ENCODE data around the gene NEK5. TPM values are rescaled to one million over a fixed set of nuclear protein-coding genes. Genes with fewer than 3 reads are reported as not detected.
"Not testable (repeated sequence)": the region's sequence is repeated elsewhere in the genome, so short reads cannot be mapped to it uniquely, and the experiment has no call there.

Gene NEK5
- total RNA-seq, 1 donor from 2014 or later, result 0.28 TPM

GRCh38 chr13:52109116-52109670 lies 19.7 kb downstream of the NEK5 start:
- H3K9me3 ChIP-seq (ENCODE audit: low read depth), result no peaks in the 10 kb centered on the region
- no peak for TF ChIP-seq EZH2phosphoT487 (IDR thresholded peaks at IDR 0.05)
- no peak overlapping the region for H3K9ac ChIP-seq
- H3K4me1 ChIP-seq, result no peaks in the 10 kb centered on the region
- H3K79me2 ChIP-seq (ENCODE audit: low read depth), result no peaks in the 10 kb centered on the region
- Mint-ChIP-seq H3K36me3 (peaks cover 2% of the 10 kb centered on the region), H3K27me3 (ENCODE audit: insufficient read depth, low read depth) (no peaks in the 10 kb centered on the region), H3K4me3 (no peak overlapping the region), H3K9me3 (peaks cover 3% of the 10 kb centered on the region), H3K27ac (no peak overlapping the region), H3K4me1 (peaks cover 3% of the 10 kb centered on the region)
- H2AFZ ChIP-seq (replicated peaks), result no peak overlapping the region
- H3K27me3 ChIP-seq, result no peaks in the 10 kb centered on the region
- no peaks in the 10 kb centered on the region for H3F3A ChIP-seq (ENCODE audit: low read depth)
- H4K20me1 ChIP-seq (ENCODE audit: low read depth), result no peaks in the 10 kb centered on the region
- no peak for DNase-seq (ENCODE audit: low spot score)
- H3K27ac ChIP-seq, result no peak overlapping the region
- H3K4me2 ChIP-seq, result no peak overlapping the region
- H3K36me3 ChIP-seq, result no peaks in the 10 kb centered on the region
- no peak overlapping the region for H3K4me3 ChIP-seq

- Histone ChIP-seq H3K27me3 (no peaks in the 10 kb centered on the region), H3K27ac (no peak overlapping the region), H3K79me2 (ENCODE audit: low read depth) (no peaks in the 10 kb centered on the region), H4K20me1 (ENCODE audit: low read depth) (no peaks in the 10 kb centered on the region), H3K4me3 (no peak overlapping the region), H3K36me3 (no peaks in the 10 kb centered on the region), H3F3A (ENCODE audit: low read depth) (no peaks in the 10 kb centered on the region), H3K9ac (no peak overlapping the region), H3K9me3 (ENCODE audit: low read depth) (no peaks in the 10 kb centered on the region), H3K4me2 (no peak overlapping the region), H3K4me1 (no peaks in the 10 kb centered on the region), H2AFZ (replicated peaks) (no peak overlapping the region)
- no peak for TF ChIP-seq EZH2 (IDR thresholded peaks at IDR 0.05)
- TF ChIP-seq EZH2phosphoT487 (IDR thresholded peaks at IDR 0.05), result no peak
- TF ChIP-seq CTCF (IDR thresholded peaks at IDR 0.05), result no peak
- Mint-ChIP-seq H3K4me3 (no peak overlapping the region), H3K27ac (no peak overlapping the region), H3K36me3 (peaks cover 2% of the 10 kb centered on the region), H3K4me1 (peaks cover 3% of the 10 kb centered on the region), H3K9me3 (peaks cover 3% of the 10 kb centered on the region), H3K27me3 (ENCODE audit: insufficient read depth, low read depth) (no peaks in the 10 kb centered on the region)
- no peak for DNase-seq (ENCODE audit: low spot score)
Observed at GRCh38 chr13:52105841-52106240, 23.0 kb downstream of the NEK5 start.

GRCh38 chr13:52104624-52105023 lies 24.2 kb downstream of the NEK5 start:
- no peaks in the 10 kb centered on the region for H3K27me3 Mint-ChIP-seq (ENCODE audit: insufficient read depth, low read depth)
- H3K4me1 ChIP-seq, result no peaks in the 10 kb centered on the region
- H3K4me3 ChIP-seq, result no peak overlapping the region
- peaks cover 3% of the 10 kb centered on the region for H3K4me1 Mint-ChIP-seq
- DNase-seq (ENCODE audit: low spot score), result no peak
- H2AFZ ChIP-seq (replicated peaks), result no peak overlapping the region
- TF ChIP-seq CTCF (IDR thresholded peaks at IDR 0.05) (no peak), EZH2phosphoT487 (IDR thresholded peaks at IDR 0.05) (no peak), EZH2 (IDR thresholded peaks at IDR 0.05) (no peak)
- no peaks in the 10 kb centered on the region for H4K20me1 ChIP-seq (ENCODE audit: low read depth)
- no peak overlapping the region for H3K27ac ChIP-seq
- H3K9ac ChIP-seq, result no peak overlapping the region
- H3K36me3 ChIP-seq, result no peaks in the 10 kb centered on the region
- H3K27ac Mint-ChIP-seq, result no peak overlapping the region
- H3K9me3 ChIP-seq (ENCODE audit: low read depth), result no peaks in the 10 kb centered on the region
- no peaks in the 10 kb centered on the region for H3F3A ChIP-seq (ENCODE audit: low read depth)
- no peaks in the 10 kb centered on the region for H3K27me3 ChIP-seq
- H3K4me2 ChIP-seq, result no peak overlapping the region
- no peaks in the 10 kb centered on the region for H3K79me2 ChIP-seq (ENCODE audit: low read depth)
- peaks cover 1% of the 10 kb centered on the region for H3K9me3 Mint-ChIP-seq
- no peaks in the 10 kb centered on the region for H3K36me3 Mint-ChIP-seq
- no peak overlapping the region for H3K4me3 Mint-ChIP-seq

- Histone ChIP-seq H3K9ac (no peak overlapping the region), H3K4me3 (no peak overlapping the region), H3K36me3 (no peaks in the 10 kb centered on the region), H3K9me3 (ENCODE audit: low read depth) (no peaks in the 10 kb centered on the region), H3K27me3 (no peaks in the 10 kb centered on the region), H4K20me1 (ENCODE audit: low read depth) (no peaks in the 10 kb centered on the region), H3K79me2 (ENCODE audit: low read depth) (no peaks in the 10 kb centered on the region), H3K4me1 (no peaks in the 10 kb centered on the region), H3K27ac (no peak overlapping the region), H2AFZ (replicated peaks) (no peak overlapping the region), H3F3A (ENCODE audit: low read depth) (no peaks in the 10 kb centered on the region), H3K4me2 (no peak overlapping the region)
- DNase-seq (ENCODE audit: low spot score), result no peak
- Mint-ChIP-seq H3K4me1 (no peaks in the 10 kb centered on the region), H3K27me3 (ENCODE audit: insufficient read depth, low read depth) (no peaks in the 10 kb centered on the region), H3K9me3 (no peaks in the 10 kb centered on the region), H3K36me3 (no peaks in the 10 kb centered on the region), H3K4me3 (no peak overlapping the region), H3K27ac (no peak overlapping the region)
- TF ChIP-seq CTCF (IDR thresholded peaks at IDR 0.05) (no peak), EZH2 (IDR thresholded peaks at IDR 0.05) (no peak), EZH2phosphoT487 (IDR thresholded peaks at IDR 0.05) (no peak)
Observed at GRCh38 chr13:52103386-52103785, 25.5 kb downstream of the NEK5 start.

GRCh38 chr13:52102423-52102822 lies 26.4 kb downstream of the NEK5 start:
- not testable (repeated sequence) for H3F3A ChIP-seq (ENCODE audit: low read depth); H3K36me3 ChIP-seq; H3K9ac ChIP-seq; H4K20me1 ChIP-seq (ENCODE audit: low read depth); H3K27ac Mint-ChIP-seq; H3K27ac ChIP-seq; H3K36me3 Mint-ChIP-seq; H3K27me3 Mint-ChIP-seq (ENCODE audit: insufficient read depth, low read depth); H3K4me1 ChIP-seq; H3K4me3 ChIP-seq; DNase-seq (ENCODE audit: low spot score); H3K9me3 ChIP-seq (ENCODE audit: low read depth); H3K4me1 Mint-ChIP-seq; H3K9me3 Mint-ChIP-seq; H3K79me2 ChIP-seq (ENCODE audit: low read depth); H3K4me2 ChIP-seq; H3K27me3 ChIP-seq; H3K4me3 Mint-ChIP-seq; H2AFZ ChIP-seq (replicated peaks)
